Vagina (tissue), 2 donors: Measurements from ENCODE around the gene MYADML2.

Source experiments
- CTCF ChIP-seq, 3 experiments: fragments of 450-650 bp in 2 of 3; fragments of 200-600 bp in 1 of 3; sonication (generic) in 1 of 3; IDR thresholded peaks; one replicate each; pipeline ENCODE4 v1.5.1; 2017 to 2019; ENCODE audit warnings: antibody characterized with exemption in 3 of 3, mild to moderate bottlenecking in 2 of 3, moderate library complexity in 2 of 3
- POLR2A ChIP-seq, 2 donors: fragments of 450-650 bp; IDR thresholded peaks; one replicate each; pipeline ENCODE4 v1.6.1; 2017; ENCODE audit warnings: antibody characterized with exemption in 2 of 2, mild to moderate bottlenecking in 2 of 2, moderate library complexity in 2 of 2
- POLR2AphosphoS5 ChIP-seq, 2 donors: sonication (generic); formaldehyde crosslinking; IDR thresholded peaks; one replicate each; pipeline ENCODE4 v1.9.0; 2017; ENCODE audit warnings: antibody characterized with exemption in 2 of 2, mild to moderate bottlenecking in 2 of 2, low read depth in 1 of 2; ENCODE audit not compliant: insufficient read depth in 1 of 2

GRCh38 chr17:81993729-81994592, 46.9 kb upstream of the MYADML2 start:
- TF ChIP-seq CTCF (IDR thresholded peaks at IDR 0.05), result no peak
- no peak for TF ChIP-seq POLR2A (IDR thresholded peaks at IDR 0.05)
- no peak for TF ChIP-seq POLR2AphosphoS5 (IDR thresholded peaks at IDR 0.05; ENCODE audit: insufficient read depth in 1 of 2, low read depth in 1 of 2)
